ENCODE results near the gene PDLIM1. TPM values are rescaled to one million over a fixed set of nuclear protein-coding genes. Genes with fewer than 3 reads are reported as not detected.

The PDLIM1 gene
- total and polyA plus RNA-seq, 5 donors = 159 to 227 (median 172) TPM

DNA sequence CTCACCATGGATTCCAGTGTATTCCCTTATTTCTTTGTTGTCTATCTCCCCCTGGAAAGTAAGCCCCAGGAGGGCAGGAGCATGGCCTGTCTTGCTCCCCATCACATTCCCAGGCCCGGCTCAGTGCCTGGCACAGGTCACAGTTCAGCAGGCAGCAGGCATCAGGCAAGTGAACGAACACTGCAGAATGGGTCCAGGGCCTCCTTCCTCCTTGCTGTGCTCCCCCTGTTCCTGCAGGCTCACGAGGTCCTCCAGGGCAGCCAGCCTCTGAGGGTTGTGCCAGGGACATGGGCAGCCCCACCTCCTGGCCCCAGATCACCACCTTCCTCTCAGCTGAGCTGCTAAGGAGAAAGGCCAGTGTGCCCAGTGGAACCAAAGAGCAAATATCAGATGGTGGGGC is 41.8 kb downstream of the PDLIM1 start:
- peak in 2 of 3 donors; percentile 28 to 69 for DNase-seq
- H3K27me3 ChIP-seq (ENCODE audit: control insufficient read depth, insufficient read depth) = no peaks in the 10 kb centered on the region
- 62% methylated on average over 3 of the region's 3 CpGs for WGBS

DNA sequence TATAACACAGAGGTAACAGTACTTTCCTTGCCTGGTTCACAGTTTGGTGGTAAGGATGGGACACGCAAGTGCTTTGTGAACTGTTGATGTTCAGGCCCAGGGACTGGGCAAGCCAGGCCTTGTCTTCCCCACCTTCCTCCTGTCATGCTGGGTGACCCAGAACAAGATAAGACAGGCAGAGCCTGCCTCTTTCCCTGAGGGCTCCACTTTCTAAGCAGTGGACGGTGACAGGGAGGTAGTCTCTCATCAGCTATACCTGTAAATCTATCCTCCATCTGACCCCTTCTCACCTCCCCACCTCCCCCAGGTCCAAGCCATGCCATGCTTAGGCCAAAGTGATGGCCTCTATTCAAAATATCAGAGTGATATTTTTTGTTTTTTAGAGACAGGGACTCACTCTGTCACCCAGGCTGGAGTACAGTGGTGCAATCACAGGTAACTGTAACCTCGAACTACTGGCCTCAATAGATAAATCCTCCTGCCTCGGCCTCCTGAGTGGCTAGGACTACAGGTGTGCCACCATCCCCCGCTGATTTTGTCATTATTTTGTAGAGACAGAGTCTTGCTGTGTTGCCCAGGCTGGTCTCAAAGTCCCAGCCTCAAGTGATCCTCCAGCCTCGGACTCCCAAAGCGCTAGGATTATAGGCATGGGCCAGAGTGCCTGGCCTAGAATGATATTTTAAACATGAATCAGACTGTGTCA is 42.8 kb downstream of the PDLIM1 start:
- Histone ChIP-seq H3K9me3 (ENCODE audit: control insufficient read depth, low read length) (no peaks in the 10 kb centered on the region), H3K27me3 (ENCODE audit: control insufficient read depth, insufficient read depth) (no peaks in the 10 kb centered on the region), H3K4me1 (ENCODE audit: control insufficient read depth, insufficient read depth, low read length) (peaks cover 20% of the 10 kb centered on the region), H3K27ac (ENCODE audit: low read length) (peak overlapping the region; percentile 66), H3K4me3 (ENCODE audit: low read length) (no peak overlapping the region)
- ATAC-seq = peak; percentile 69 to 71
- 86% methylated on average over 7 of the region's 7 CpGs for WGBS
- no peak for DNase-seq
- intact Hi-C loops (cut with DNase I) = loop anchor here (2.0 to 10.0 kb wide), 6 partner anchors 39 to 119 kb away; partner anchors contain the start of gene PDLIM1 (in 1 of the 4)

More for the DNA sequence above, 41.8 kb downstream of the PDLIM1 start:
- peak overlapping the region; percentile 42 for H3K27ac ChIP-seq (ENCODE audit: low read length)
- H3K9me3 ChIP-seq (ENCODE audit: control insufficient read depth, low read length) = no peaks in the 10 kb centered on the region
- peaks cover 20% of the 10 kb centered on the region for H3K4me1 ChIP-seq (ENCODE audit: control insufficient read depth, insufficient read depth, low read length)
- ATAC-seq = peak; percentile 36 to 63
- intact Hi-C loops (cut with DNase I) = loop anchor here (5.0 to 10.0 kb wide), 5 partner anchors 38 to 118 kb away; partner anchors contain the start of gene PDLIM1 (in 1 of the 4)
- no peak overlapping the region for H3K4me3 ChIP-seq (ENCODE audit: low read length)

DNA sequence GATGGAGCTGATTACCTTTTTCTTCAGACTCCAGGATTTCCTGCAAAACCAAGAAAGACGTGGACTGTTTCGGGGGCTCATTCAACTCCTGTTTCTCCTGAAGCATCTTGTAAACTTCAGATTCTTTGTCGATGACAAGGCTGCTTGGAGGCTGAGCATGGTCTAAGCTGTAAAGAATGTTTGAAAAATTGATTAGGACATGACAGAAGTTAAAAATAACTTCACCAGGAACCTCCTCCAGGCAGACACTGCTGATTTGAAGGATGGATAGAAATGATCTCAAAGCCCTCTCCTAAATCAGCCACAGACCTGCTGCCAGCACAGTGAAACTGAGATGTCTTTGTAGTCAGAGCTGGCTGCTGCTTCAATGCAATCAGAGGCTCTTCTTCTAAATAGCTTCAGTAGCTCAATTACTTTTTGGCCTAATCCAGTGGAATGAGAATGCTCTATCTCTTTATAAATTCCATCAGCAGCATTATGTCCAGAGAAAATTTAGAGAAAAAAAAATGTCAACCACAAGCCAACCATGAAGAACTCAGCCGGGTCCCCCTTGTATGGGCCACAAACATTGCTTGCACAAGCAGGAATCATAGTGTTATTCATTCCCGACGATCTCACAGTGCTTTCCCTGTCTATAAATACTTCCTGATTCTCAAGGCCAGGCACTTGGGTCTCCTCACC is 43.5 kb downstream of the PDLIM1 start:
- intact Hi-C loops (cut with DNase I) = loop anchor here (2.0 to 10.0 kb wide), 6 partner anchors 40 to 120 kb away; partner anchors contain the start of gene PDLIM1 (in 1 of the 4)

DNA sequence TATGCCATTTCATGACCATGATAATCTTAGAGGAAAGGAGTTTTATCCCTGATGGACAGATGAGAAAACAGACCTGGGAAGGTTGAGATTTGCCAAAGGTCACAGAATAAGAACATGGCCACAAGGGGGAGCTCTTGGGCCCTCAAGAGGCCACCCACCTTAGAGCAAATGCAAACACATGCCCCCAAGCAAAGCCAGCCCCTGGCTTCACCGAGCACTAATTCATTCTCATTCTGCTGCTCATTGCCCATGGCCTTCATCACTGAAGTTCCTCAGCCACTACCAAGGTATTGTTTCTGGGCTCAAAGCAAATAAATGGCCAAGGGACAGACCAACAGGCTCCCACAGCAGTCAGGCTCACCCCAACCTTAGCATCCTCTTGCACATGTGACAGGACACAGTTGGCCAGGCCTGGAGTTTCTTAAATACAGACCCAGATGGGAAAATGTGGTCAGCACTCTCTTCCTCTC is 44.2 kb downstream of the PDLIM1 start:
- WGBS = 0% methylated on average over 1 of the region's 1 CpG
- peak; percentile 73 to 89 (median 79) for DNase-seq
- ATAC-seq = peak; percentile 42 to 59
- Histone ChIP-seq H3K4me1 (ENCODE audit: control insufficient read depth, insufficient read depth, low read length) (peaks cover 20% of the 10 kb centered on the region), H3K27me3 (ENCODE audit: control insufficient read depth, insufficient read depth) (no peaks in the 10 kb centered on the region), H3K27ac (ENCODE audit: low read length) (peak overlapping the region; percentile 46), H3K4me3 (ENCODE audit: low read length) (no peak overlapping the region), H3K9me3 (ENCODE audit: control insufficient read depth, low read length) (no peaks in the 10 kb centered on the region)
- intact Hi-C loops (cut with DNase I) = loop anchor here (2.0 to 10.0 kb wide), 6 partner anchors 41 to 121 kb away; partner anchors contain the start of gene PDLIM1 (in 1 of the 4)

More for the DNA sequence above, 43.5 kb downstream of the PDLIM1 start:
- H3K27ac ChIP-seq (ENCODE audit: low read length) = peak overlapping the region; percentile 66
- no peaks in the 10 kb centered on the region for H3K27me3 ChIP-seq (ENCODE audit: control insufficient read depth, insufficient read depth)
- ATAC-seq (no peak), DNase-seq (no peak)
- H3K4me1 ChIP-seq (ENCODE audit: control insufficient read depth, insufficient read depth, low read length) = peaks cover 20% of the 10 kb centered on the region
- 33% methylated on average over 6 of the region's 6 CpGs for WGBS
- no peaks in the 10 kb centered on the region for H3K9me3 ChIP-seq (ENCODE audit: control insufficient read depth, low read length)
- no peak overlapping the region for H3K4me3 ChIP-seq (ENCODE audit: low read length)

DNA sequence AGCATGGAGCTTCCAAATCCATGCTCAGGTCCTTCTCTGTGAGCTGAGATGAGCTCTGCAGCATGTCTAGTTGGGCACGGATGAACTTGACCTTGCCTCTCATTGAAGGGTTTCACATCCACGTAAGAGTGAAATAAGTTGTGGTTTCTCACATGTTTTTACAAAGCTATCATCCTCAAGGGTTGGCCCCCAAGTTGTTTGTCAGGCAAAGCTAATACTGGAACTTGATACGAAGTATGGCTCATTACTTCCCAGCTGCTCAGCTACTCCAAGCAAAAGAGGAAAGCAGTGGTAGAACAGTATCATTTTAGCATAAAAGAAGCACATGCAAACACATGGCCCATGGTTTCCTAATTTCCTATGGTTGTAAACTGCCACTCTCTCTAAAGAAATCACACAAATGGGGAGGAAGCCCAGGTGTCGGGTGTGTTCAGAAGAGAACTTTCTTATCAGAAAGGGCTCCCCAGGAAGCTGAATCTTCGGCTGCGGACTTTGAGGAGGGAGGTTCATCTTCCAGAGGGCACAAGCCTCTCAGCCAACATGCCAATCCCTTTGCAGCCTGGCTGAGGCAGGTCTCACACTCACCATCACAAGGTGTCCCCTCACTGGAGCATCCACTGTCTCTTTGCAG is 45.3 kb downstream of the PDLIM1 start:
- DNase-seq (no peak), ATAC-seq (no peak)
- intact Hi-C loops (cut with DNase I) = loop anchor here (2.0 to 10.0 kb wide), 6 partner anchors 42 to 122 kb away; partner anchors contain the start of gene PDLIM1 (in 1 of the 4)
- no peak overlapping the region for H3K27ac ChIP-seq (ENCODE audit: low read length)
- H3K4me3 ChIP-seq (ENCODE audit: low read length) = no peak overlapping the region
- H3K9me3 ChIP-seq (ENCODE audit: control insufficient read depth, low read length) = no peaks in the 10 kb centered on the region
- H3K4me1 ChIP-seq (ENCODE audit: control insufficient read depth, insufficient read depth, low read length) = peaks cover 16% of the 10 kb centered on the region
- no peaks in the 10 kb centered on the region for H3K27me3 ChIP-seq (ENCODE audit: control insufficient read depth, insufficient read depth)
- WGBS = 72% methylated on average over 6 of the region's 6 CpGs

DNA sequence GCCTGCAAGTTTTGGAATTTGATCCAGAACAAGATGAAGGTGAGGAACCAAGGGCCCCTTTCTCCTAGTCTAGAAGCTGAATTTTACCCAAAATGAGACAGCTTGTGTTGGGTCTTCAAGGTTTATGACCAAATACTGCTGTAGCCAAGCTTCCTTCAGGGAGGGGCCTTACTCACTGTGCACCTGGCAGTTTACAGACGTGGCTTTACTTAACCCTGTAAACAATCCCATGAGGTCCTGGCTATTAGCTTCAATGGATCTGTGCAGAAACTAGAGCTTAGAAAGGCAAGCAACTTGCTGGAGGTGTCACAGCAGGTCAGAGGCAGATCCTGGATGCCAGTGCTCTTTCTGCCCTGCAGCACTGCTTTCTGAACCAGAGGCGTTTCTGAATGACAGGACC is 46.7 kb downstream of the PDLIM1 start:
- ATAC-seq = no peak
- WGBS = 82% methylated on average over 2 of the region's 2 CpGs
- H3K4me1 ChIP-seq (ENCODE audit: control insufficient read depth, insufficient read depth, low read length) = peaks cover 13% of the 10 kb centered on the region

DNA sequence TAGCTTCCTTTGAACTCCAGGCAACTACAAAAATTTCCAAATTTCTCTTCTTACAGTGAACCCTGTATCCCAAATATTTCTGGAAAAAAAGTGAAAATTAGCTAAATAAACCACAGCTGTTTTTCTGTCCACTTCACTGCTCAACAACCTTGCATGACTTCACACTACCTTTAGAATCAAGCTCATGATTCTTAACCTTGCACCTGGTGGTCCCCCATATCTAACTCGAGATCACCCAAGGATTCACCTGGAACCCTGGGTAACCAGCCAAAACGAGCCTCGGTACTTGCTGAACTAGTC is 47.5 kb downstream of the PDLIM1 start:
- Histone ChIP-seq H3K27ac (ENCODE audit: low read length) (no peak overlapping the region), H3K9me3 (ENCODE audit: control insufficient read depth, low read length) (no peaks in the 10 kb centered on the region), H3K4me1 (ENCODE audit: control insufficient read depth, insufficient read depth, low read length) (peaks cover 6% of the 10 kb centered on the region), H3K27me3 (ENCODE audit: control insufficient read depth, insufficient read depth) (no peaks in the 10 kb centered on the region), H3K4me3 (ENCODE audit: low read length) (no peak overlapping the region)
- DNase-seq (no peak), ATAC-seq (no peak)
- intact Hi-C loops (cut with DNase I) = loop anchor here in 1 of 4 donors (10.0 kb wide), 1 partner anchor 92 kb away; no protein-coding TSS in a partner anchor
- 76% methylated on average over 3 of the region's 3 CpGs for WGBS

More for the DNA sequence above, 46.7 kb downstream of the PDLIM1 start:
- H3K27me3 ChIP-seq (ENCODE audit: control insufficient read depth, insufficient read depth) = no peaks in the 10 kb centered on the region
- DNase-seq = no peak
- no peaks in the 10 kb centered on the region for H3K9me3 ChIP-seq (ENCODE audit: control insufficient read depth, low read length)
- intact Hi-C loops (cut with DNase I) = loop anchor here in 1 of 4 donors (10.0 kb wide), 1 partner anchor 91 kb away; no protein-coding TSS in a partner anchor
- H3K27ac ChIP-seq (ENCODE audit: low read length) = no peak overlapping the region
- H3K4me3 ChIP-seq (ENCODE audit: low read length) = no peak overlapping the region

DNA sequence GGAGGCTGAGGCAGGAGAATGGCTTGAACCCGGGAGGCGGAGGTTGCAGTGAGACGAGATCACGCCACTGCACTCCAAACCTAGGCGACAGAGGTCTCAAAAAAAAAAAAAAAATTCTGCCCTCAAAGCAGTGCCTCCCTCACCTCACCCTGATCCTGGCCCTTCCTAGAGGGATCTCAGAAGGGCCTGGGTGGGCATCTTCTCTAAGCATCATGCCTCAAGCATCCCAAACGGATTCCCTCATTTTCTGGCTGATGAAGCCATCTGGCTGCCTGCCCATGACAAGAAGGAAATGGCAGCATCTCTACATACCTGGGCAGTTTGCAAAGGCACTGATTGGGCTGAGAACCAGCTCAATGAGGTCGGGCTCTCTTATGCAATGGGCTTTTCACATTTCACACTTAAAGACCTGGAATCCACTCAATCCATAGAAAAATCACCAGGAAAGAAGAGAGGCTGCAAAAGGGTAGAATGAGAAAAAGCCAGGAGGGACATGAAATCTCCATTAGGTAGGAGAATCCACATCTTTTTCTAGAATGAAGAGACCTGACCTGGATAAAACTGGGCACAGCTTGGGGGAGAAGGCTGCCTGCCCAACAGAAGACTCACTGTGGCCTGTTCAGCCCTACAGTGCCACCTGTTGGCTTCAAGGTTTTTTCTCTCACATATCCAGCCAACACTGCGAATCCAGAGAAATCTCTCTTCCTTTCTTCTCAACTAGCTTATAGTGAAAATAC is 48.1 kb downstream of the PDLIM1 start:
- ATAC-seq (no peak), DNase-seq (no peak)
- Histone ChIP-seq H3K4me3 (ENCODE audit: low read length) (no peak overlapping the region), H3K27ac (ENCODE audit: low read length) (no peak overlapping the region), H3K27me3 (ENCODE audit: control insufficient read depth, insufficient read depth) (no peaks in the 10 kb centered on the region), H3K9me3 (ENCODE audit: control insufficient read depth, low read length) (no peaks in the 10 kb centered on the region), H3K4me1 (ENCODE audit: control insufficient read depth, insufficient read depth, low read length) (peaks cover 5% of the 10 kb centered on the region)
- intact Hi-C loops (cut with DNase I) = loop anchor here in 1 of 4 donors (10.0 kb wide), 1 partner anchor 92 kb away; no protein-coding TSS in a partner anchor
- WGBS = 82% methylated on average over 8 of the region's 8 CpGs

DNA sequence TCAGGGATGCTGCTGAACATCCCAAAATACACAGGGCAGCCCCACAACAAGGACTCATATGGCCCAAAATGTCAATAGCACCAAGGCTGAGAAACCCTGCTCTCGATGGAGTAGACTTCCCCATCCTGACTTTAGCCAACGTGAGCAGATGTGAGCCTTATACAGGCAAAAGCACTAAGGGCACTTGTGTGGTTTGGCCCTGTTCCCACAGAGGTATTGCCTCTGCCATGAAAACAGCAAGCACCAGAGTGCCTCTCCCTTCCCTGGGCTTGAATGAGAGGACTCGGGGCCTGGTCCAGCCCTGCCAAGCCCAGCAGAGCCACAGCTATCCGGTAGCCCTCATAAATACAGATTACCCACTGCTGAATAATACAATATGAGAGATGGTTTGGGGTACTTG is 49.3 kb downstream of the PDLIM1 start:
- Histone ChIP-seq H3K4me1 (ENCODE audit: control insufficient read depth, insufficient read depth, low read length) (no peaks in the 10 kb centered on the region), H3K27me3 (ENCODE audit: control insufficient read depth, insufficient read depth) (no peaks in the 10 kb centered on the region), H3K4me3 (ENCODE audit: low read length) (no peak overlapping the region), H3K27ac (ENCODE audit: low read length) (no peak overlapping the region), H3K9me3 (ENCODE audit: control insufficient read depth, low read length) (no peaks in the 10 kb centered on the region)
- ATAC-seq (no peak), DNase-seq (no peak)
- 71% methylated on average over 4 of the region's 4 CpGs for WGBS
- intact Hi-C loops (cut with DNase I) = loop anchor here in 1 of 4 donors (10.0 kb wide), 1 partner anchor 93 kb away; no protein-coding TSS in a partner anchor

DNA sequence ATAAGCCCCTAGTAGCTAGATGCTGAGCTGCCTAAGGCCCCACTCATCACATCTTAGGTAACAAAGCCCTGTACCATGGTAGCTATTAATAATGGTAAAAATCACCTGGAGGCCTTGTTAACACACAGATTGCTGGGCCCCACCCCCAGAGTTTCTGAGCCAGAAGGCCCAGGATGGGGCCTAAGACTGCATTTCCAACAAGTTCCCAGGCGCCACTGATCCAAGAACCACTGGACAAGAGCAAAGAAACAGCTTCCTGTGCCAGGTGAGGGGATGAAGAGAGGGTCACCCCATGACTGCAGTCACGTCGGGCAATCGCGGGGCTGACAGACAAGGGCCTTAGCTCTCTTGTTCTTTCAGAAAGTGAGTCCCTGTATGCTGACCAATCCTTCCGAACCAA is 50.0 kb downstream of the PDLIM1 start:
- Histone ChIP-seq H3K4me1 (ENCODE audit: control insufficient read depth, insufficient read depth, low read length) (no peaks in the 10 kb centered on the region), H3K4me3 (ENCODE audit: low read length) (no peak overlapping the region), H3K9me3 (ENCODE audit: control insufficient read depth, low read length) (no peaks in the 10 kb centered on the region), H3K27me3 (ENCODE audit: control insufficient read depth, insufficient read depth) (no peaks in the 10 kb centered on the region), H3K27ac (ENCODE audit: low read length) (no peak overlapping the region)
- 94% methylated on average over 6 of the region's 6 CpGs for WGBS
- DNase-seq (no peak), ATAC-seq (no peak)
- intact Hi-C loops (cut with DNase I) = loop anchor here in 1 of 4 donors (10.0 kb wide), 1 partner anchor 94 kb away; no protein-coding TSS in a partner anchor
